ENCODE results near the gene DSCAM. TPM values are rescaled to one million over a fixed set of nuclear protein-coding genes. Genes with fewer than 3 reads are reported as not detected.

Gene DSCAM
- total RNA-seq, 1 donor from 2014 or later, result 0.21 TPM

DNA sequence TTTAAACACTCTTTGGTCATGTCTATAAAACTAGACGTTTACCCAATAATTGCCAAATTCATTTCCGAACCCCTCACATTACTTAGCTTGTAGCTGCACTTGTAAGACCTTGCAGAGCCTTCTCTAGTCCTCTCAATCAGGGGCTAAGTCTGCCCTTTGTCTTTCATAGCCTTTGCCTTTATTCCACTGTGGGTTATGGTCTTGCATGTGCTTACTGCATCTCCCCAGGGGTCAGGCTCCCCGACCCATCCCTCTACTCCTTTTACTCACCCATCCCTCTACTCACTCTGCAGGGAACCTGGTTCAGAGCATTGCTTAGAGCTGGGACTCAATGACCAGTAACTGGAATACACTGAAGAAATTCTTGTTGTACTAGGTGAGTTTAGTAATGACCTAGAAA is 744.3 kb downstream of the DSCAM start:
- no peak for DNase-seq (ENCODE audit: low spot score)
- no peaks in the 10 kb centered on the region for H3K4me1 Mint-ChIP-seq (ENCODE audit: unreplicated experiment)
- peaks cover 3% of the 10 kb centered on the region for H3K27me3 Mint-ChIP-seq (ENCODE audit: unreplicated experiment)
- TF ChIP-seq, protein P1, sequence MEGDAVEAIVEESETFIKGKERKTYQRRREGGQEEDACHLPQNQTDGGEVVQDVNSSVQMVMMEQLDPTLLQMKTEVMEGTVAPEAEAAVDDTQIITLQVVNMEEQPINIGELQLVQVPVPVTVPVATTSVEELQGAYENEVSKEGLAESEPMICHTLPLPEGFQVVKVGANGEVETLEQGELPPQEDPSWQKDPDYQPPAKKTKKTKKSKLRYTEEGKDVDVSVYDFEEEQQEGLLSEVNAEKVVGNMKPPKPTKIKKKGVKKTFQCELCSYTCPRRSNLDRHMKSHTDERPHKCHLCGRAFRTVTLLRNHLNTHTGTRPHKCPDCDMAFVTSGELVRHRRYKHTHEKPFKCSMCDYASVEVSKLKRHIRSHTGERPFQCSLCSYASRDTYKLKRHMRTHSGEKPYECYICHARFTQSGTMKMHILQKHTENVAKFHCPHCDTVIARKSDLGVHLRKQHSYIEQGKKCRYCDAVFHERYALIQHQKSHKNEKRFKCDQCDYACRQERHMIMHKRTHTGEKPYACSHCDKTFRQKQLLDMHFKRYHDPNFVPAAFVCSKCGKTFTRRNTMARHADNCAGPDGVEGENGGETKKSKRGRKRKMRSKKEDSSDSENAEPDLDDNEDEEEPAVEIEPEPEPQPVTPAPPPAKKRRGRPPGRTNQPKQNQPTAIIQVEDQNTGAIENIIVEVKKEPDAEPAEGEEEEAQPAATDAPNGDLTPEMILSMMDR (IDR thresholded peaks at IDR 0.05; ENCODE audit: unreplicated experiment), result no peak
- H3K36me3 Mint-ChIP-seq (ENCODE audit: low read depth, unreplicated experiment), result no peaks in the 10 kb centered on the region
- no peak overlapping the region for H3K27ac Mint-ChIP-seq (ENCODE audit: unreplicated experiment)
- peaks cover 26% of the 10 kb centered on the region for H3K9me3 Mint-ChIP-seq (ENCODE audit: unreplicated experiment)
- no peak overlapping the region for H3K4me3 Mint-ChIP-seq (ENCODE audit: unreplicated experiment)

DNA sequence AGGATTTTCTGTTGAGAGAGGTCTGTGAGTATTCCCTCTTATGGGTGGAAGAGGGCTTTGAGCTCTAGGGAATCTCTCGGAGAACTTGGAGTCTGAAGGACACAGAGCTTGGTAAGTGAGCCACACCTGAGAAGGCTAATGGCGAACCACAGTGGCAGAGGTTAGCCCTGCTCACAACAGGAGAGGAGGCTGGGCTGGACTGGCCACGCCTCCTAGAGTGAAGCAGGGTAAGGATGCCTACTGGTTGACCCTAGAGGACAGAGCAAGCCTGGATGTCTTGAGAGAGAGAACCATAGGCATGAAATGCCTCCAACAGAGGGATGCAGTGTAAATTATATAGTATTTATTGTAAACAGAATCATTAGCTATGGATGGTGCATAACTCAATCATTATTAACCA is 747.1 kb downstream of the DSCAM start:
- Mint-ChIP-seq H3K4me1 (ENCODE audit: unreplicated experiment) (no peaks in the 10 kb centered on the region), H3K9me3 (ENCODE audit: unreplicated experiment) (peaks cover 36% of the 10 kb centered on the region), H3K27me3 (ENCODE audit: unreplicated experiment) (peaks cover 3% of the 10 kb centered on the region), H3K36me3 (ENCODE audit: low read depth, unreplicated experiment) (no peaks in the 10 kb centered on the region), H3K27ac (ENCODE audit: unreplicated experiment) (no peak overlapping the region), H3K4me3 (ENCODE audit: unreplicated experiment) (no peak overlapping the region)
- TF ChIP-seq, protein P1 (IDR thresholded peaks at IDR 0.05; ENCODE audit: unreplicated experiment), result no peak
- DNase-seq (ENCODE audit: low spot score), result no peak

GRCh38 chr21:40095477-40095876 is 751.5 kb downstream of the DSCAM start:
- no peak for DNase-seq (ENCODE audit: low spot score)
- TF ChIP-seq, protein P1 (IDR thresholded peaks at IDR 0.05; ENCODE audit: unreplicated experiment), result no peak
- Mint-ChIP-seq H3K36me3 (ENCODE audit: low read depth, unreplicated experiment) (peaks cover 8% of the 10 kb centered on the region), H3K27ac (ENCODE audit: unreplicated experiment) (no peak overlapping the region), H3K9me3 (ENCODE audit: unreplicated experiment) (peaks cover 36% of the 10 kb centered on the region), H3K4me3 (ENCODE audit: unreplicated experiment) (no peak overlapping the region), H3K4me1 (ENCODE audit: unreplicated experiment) (no peaks in the 10 kb centered on the region), H3K27me3 (ENCODE audit: unreplicated experiment) (peaks cover 9% of the 10 kb centered on the region)

DNA sequence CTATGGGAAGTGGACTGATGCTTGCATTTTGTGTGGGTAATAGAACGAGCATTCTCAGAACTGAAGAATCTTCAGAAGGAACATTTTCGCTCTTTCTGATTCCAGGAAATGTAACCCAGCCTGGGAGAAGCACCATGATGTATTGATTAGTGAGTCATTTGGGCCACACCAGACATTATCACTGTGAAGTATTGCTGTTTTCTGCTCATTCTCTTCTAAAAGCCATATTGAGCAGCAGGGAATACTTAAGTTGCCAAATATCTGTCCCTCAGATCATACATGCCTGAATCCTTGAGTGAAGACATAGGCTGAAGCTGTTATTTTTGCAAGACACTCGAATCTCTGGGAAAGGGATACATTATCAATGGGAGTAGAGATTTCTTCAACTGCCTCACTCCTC is 766.6 kb downstream of the DSCAM start:
- Mint-ChIP-seq H3K27ac (ENCODE audit: unreplicated experiment) (no peak overlapping the region), H3K36me3 (ENCODE audit: low read depth, unreplicated experiment) (peaks cover 19% of the 10 kb centered on the region), H3K27me3 (ENCODE audit: unreplicated experiment) (peaks cover 6% of the 10 kb centered on the region), H3K9me3 (ENCODE audit: unreplicated experiment) (peaks cover 34% of the 10 kb centered on the region), H3K4me1 (ENCODE audit: unreplicated experiment) (no peaks in the 10 kb centered on the region), H3K4me3 (ENCODE audit: unreplicated experiment) (no peak overlapping the region)
- no peak for DNase-seq (ENCODE audit: low spot score)
- TF ChIP-seq, protein P1 (IDR thresholded peaks at IDR 0.05; ENCODE audit: unreplicated experiment), result no peak

DNA sequence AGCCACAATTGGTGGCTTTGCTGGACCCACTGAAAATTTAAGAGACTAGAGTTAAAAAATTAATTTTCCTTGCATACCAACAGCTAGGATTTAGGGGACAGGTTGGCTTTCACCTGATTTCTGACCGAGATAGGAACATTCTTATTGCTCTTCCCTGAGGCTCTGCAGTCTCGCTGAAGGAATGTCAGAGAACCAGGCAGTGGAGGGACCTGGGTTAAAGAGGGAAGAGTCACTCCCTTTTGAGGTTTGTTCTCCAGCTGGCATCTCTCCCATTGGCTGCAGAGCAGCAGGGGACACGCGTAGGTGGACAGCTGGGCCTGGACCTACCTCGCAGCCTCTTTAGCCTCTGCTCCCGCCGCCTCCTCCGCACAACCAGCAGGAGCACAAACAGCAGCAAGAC is 772.2 kb downstream of the DSCAM start:
- Mint-ChIP-seq H3K4me1 (ENCODE audit: unreplicated experiment) (no peaks in the 10 kb centered on the region), H3K36me3 (ENCODE audit: low read depth, unreplicated experiment) (peaks cover 8% of the 10 kb centered on the region), H3K9me3 (ENCODE audit: unreplicated experiment) (peaks cover 14% of the 10 kb centered on the region), H3K27me3 (ENCODE audit: unreplicated experiment) (peaks cover 3% of the 10 kb centered on the region), H3K27ac (ENCODE audit: unreplicated experiment) (no peak overlapping the region), H3K4me3 (ENCODE audit: unreplicated experiment) (no peak overlapping the region)
- TF ChIP-seq, protein P1 (IDR thresholded peaks at IDR 0.05; ENCODE audit: unreplicated experiment), result no peak
- no peak for DNase-seq (ENCODE audit: low spot score)

Measured in endothelial cell (in vitro differentiated cells).